GM10847 (cell line): ENCODE data around the gene RPS6KA5.

Experiments used
- POLR2A ChIP-seq: IDR thresholded peaks from 2 replicates; pipeline ENCODE4 v1.6.1; 2011; ENCODE audit not compliant: insufficient read length; ENCODE audit errors: extremely low read depth

The RPS6KA5 gene

DNA sequence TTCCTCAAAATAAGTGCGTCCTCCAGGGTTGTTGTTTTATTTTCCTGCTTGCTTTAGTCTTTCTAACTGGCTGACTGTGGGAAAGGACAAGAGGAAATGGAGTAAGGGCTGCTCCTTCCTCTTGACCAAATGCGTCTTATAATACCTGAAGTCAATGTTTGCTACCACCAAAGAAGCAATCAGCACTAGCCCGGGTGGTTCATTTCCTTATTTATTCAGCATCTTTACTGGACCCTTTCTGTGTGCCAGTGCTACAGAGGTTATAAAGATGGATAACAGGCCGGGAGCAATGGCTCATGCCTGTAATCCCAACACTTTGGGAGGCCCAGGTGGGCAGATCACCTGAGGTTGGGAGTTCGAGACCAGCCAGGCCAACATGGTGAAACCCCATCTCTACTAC is 15.1 kb upstream of the RPS6KA5 start:
- no peak for TF ChIP-seq POLR2A

DNA sequence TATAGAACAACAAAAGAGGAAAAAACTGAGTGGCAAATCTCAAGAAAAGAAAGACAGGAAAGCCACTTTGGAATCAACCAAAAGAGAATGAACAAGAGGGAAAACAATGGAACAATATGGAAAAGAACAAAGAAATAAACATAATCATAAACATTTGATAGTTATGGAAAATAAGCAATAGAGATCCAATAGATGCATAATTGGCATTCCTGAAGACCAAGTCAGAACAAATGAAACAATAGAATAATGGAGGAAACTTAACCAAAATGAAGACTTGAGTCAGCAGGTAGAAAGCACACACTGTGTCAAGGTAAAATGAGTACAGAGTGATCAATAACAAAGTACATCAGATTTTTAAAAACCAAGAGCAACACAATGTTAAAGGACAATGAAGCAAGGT is 10.1 kb upstream of the RPS6KA5 start:
- TF ChIP-seq POLR2A: no peak

DNA sequence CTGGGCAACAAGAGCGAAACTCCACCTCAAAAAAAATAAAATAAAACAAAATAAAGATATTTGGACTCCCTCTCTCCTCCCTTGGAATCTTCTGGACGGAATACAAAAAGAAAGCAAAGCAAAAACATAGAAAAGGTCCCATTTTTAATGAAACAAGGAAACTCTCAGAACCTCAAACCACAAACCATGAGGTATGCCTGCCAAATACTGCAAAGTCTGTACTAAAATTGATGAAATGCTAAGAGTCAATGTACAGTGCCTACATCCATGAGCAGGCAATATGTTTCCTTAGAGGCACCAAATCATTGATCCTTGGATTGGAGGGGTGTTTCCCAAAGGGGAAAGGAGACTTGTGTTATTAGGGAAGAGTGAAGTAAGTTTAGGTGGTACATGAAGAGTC is 8.2 kb upstream of the RPS6KA5 start:
- TF ChIP-seq POLR2A: no peak

DNA sequence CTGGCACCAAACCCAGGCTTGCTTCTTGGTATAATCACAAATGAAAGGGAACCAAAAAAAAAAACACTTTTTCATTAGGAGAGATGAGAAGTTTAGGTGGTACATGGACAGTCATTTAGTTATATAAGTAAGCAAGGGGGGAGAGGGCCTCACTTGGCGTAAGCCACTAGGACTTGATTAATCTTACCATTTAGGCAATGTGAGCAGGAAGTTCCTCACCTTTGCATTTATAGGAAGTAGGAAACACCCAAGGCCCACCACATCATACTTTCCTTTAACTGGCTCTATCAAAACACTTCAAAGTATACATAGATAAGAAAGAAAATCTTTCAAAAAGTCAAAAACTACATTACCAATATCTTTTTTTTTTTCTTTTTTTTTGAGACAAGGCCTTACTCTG is 6.7 kb upstream of the RPS6KA5 start:
- no peak for TF ChIP-seq POLR2A

GRCh38 chr14:91065266-91065665 is 4.8 kb upstream of the RPS6KA5 start:
- no peak for TF ChIP-seq POLR2A

DNA sequence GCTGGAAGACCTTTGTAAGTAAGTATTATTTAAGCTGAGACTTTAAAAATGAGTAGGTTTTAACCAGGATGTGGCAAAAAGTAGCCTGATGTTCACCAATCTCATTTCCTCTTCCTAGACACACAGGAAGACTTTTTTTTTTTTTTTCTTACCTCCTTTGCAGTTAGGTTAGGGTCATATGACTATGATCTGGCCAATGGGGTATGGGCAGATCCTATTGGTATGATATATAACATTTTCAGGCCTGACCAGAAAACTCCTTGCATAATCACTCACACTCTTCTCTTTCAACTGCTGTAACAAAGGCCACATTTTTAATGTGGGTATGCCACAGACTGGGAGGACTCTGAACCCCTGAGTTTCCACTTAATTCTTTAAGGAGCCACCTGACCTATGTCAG is 2.7 kb upstream of the RPS6KA5 start:
- TF ChIP-seq POLR2A: no peak

DNA sequence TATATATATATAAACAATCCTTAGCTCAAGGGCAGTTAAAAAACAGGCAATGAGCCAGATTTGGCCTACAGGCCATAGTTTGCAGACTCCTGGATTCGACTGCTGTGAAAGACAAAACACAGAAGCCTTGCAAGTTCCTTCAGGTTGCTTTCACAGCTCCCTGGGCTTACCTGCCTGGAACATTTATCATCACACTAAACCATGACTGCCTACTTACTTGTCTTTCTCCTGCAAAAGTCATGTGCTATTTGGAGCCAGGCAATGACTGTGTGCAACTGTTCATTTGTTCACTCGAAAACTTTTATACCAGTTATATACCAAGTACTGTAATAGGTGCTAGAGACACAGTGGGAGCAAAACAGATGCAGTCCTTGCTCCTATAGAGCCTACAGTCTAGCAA is 2.2 kb upstream of the RPS6KA5 start:
- TF ChIP-seq POLR2A: no peak

DNA sequence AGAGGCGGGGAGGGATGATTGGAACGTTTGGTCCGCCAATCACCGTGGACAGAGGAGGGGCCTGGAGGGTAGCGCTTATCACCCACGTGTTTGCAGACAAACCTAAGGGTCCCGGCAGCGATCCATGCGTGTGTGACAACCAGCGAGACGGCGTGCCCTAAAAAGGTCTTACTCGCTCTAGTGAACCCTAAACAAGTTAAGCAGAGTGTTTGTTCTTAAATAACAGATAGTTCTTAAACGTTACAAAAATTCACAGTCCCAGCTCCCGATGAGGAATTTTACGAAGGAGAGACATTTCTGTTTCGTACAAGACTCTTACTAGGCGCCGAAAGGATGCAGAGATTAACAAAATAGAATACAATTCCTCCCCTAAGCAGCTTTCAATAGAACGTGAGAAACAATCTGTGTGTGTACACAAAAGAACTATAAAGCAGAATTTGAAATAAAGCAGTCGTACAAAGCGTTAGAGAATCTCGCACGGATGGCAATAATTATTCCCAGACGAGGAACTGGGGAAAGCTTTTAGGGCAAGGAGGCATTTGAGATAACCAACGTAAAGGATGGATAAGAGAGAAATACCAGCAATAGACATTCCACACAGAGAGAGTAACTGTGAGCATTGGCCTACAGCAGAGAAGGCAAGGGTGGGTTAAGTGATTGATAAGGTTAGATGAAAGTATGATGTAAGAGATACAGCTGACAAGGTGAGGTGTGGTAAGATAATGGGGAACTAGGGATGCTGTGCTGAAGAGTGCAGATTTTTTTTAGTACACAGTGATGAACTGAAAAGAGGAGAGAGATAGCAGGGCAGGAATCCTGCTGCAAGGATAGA is 831 bp upstream of the RPS6KA5 start:
- peak; percentile 21 for TF ChIP-seq POLR2A

GRCh38 chr14:91059576-91060350 is 678 bp downstream of the RPS6KA5 start:
- no peak for TF ChIP-seq POLR2A

DNA sequence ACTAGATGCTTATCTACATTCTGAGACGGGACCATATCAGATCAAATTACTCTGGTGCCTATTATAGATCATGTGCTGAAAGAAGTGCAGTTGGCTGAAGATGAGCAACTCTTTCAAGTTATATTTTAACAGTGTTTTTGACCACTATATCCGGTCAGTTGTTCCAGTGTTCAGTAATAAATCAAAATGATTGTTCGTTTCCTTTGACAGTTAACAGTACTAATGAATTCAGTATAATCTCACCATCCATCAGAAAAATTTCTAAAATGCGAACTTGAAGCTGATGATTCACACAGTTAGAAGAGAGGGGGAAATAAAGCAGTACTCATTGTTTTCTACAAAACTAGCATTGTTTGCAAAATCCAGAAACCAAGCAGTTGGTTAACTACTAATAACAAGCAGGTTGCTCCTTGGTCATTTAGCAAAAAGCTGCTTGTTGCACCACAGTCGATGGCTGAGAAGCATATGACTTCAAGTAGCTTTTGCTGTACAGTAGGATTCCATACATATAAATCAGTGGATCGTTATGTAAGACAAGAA is 2.3 kb downstream of the RPS6KA5 start:
- no peak for TF ChIP-seq POLR2A

DNA sequence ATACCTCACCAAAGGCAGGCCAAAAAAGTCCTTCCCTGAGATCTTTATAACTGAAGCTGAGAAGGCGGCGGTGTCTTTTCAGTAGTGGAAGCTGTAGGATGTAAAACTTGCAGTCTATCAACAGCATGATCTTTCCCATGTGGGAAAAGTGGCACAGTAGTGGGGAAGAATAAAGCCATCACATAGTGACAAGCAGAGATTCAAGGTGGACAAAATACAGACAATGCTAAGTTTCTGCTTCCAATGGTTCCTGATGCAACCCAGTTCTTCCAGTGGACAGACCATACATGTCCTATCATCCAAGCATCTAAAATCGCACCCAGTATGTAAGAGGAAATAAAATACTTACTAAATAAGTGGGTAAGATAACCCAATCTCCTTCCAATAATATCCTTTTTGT is 4.1 kb downstream of the RPS6KA5 start:
- no peak for TF ChIP-seq POLR2A

- TF ChIP-seq POLR2A: no peak
These were observed 5.4 kb downstream of the RPS6KA5 start for GRCh38 chr14:91055016-91055415.

DNA sequence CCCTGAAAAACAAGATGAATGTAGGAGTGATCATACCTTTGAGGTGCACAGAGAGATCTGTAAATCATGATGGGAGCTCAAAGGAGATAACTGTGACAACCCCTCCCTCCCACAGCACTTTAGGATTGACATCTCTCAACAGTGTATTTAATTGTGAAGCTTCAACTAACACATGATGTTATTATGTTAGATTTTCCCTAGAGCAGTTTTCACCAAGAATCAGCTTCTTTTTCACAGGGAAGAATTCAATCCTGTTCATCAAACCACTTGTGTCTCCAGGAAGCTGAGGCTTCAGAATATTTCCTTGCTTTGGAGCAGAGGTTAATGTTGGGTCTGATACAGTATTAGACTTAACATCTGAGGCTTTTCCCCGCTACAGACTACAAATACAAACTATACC is 11.8 kb downstream of the RPS6KA5 start:
- TF ChIP-seq POLR2A: no peak

DNA sequence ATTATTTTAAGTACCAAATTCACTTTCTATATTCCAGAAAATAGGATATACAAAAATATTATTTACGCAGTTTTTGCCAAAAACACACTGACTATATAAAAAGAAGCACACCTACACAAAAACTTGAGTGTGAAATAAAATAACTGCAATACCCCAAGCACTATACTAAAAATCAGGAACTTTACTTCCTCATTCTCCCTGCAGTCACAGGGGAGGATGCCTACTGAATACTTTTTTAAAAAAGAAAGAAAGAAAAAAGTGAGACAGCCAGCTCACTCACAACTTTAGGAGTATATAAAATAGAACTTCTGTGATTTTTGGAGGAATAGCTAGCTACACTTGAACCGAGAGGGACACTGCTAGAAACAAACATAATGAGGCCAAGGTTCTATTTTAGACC is 12.2 kb downstream of the RPS6KA5 start:
- no peak for TF ChIP-seq POLR2A

GRCh38 chr14:91047174-91047753 is 13.2 kb downstream of the RPS6KA5 start:
- TF ChIP-seq POLR2A: no peak
